OCI-LY1 (cell line): ENCODE results near the gene ZG16B.

Experiments used
- EZH2 ChIP-seq: fragments of 200-600 bp; sonication (generic), shearing (Covaris generic); IDR thresholded peaks from 2 replicates; pipeline ENCODE4 v1.8.0; 2017; ENCODE audit warnings: borderline replicate concordance, mixed run types, mild to moderate bottlenecking, antibody characterized with exemption, low read length, moderate library complexity, mixed read lengths
- TF ChIP-seq, protein P1 (sequence below): fragments of 200-600 bp; sonication (generic), shearing (Covaris generic); IDR thresholded peaks from 2 replicates; pipeline ENCODE4 v1.5.1; 2017; ENCODE audit warnings: mild to moderate bottlenecking, antibody characterized with exemption, low read length, moderate library complexity, mixed read lengths

DNA sequence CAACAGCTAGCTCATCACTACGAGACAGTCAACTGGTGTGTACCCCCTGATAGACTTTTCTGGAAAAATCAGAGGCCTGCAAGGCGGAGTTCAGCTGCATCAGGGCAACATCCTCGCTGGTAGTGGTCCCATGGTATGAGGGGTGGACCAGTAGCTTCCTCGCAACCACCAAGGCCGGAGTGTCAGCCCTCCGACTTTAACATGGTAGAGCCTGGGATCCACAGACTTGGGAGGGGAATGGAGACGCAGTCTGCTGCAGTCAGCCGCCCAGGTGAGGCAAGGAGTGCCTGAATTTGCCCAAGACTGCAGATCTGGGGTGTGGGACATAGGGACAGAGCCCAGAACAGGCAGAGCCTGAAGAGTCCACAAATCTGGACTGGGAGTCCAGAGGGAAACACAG lies 13.4 kb downstream of the ZG16B start:
- TF ChIP-seq, protein P1, sequence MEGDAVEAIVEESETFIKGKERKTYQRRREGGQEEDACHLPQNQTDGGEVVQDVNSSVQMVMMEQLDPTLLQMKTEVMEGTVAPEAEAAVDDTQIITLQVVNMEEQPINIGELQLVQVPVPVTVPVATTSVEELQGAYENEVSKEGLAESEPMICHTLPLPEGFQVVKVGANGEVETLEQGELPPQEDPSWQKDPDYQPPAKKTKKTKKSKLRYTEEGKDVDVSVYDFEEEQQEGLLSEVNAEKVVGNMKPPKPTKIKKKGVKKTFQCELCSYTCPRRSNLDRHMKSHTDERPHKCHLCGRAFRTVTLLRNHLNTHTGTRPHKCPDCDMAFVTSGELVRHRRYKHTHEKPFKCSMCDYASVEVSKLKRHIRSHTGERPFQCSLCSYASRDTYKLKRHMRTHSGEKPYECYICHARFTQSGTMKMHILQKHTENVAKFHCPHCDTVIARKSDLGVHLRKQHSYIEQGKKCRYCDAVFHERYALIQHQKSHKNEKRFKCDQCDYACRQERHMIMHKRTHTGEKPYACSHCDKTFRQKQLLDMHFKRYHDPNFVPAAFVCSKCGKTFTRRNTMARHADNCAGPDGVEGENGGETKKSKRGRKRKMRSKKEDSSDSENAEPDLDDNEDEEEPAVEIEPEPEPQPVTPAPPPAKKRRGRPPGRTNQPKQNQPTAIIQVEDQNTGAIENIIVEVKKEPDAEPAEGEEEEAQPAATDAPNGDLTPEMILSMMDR: no peak
- TF ChIP-seq EZH2: no peak
